Neural cell (in vitro differentiated cells): ENCODE results near the gene AHRR. TPM values are rescaled to one million over a fixed set of nuclear protein-coding genes. Genes with fewer than 3 reads are reported as not detected.

Source experiments
- H2AFZ ChIP-seq: fragments of 200-600, 300-800 bp; sonication (generic), shearing (Covaris generic); 2 replicates; pipeline ENCODE4 v1.6.0; 2014; ENCODE audit warnings: low read depth, mild to moderate bottlenecking, antibody characterized with exemption, low read length, moderate library complexity
- H3F3A ChIP-seq: fragments of 200-600 bp; shearing (Covaris generic); 2 replicates; pipeline ENCODE4 v1.6.1; 2016; ENCODE audit warnings: mild to moderate bottlenecking, moderate library complexity, mixed read lengths, antibody characterized with exemption, low read length; ENCODE audit not compliant: insufficient read depth, poor library complexity, severe bottlenecking
- H3K27ac ChIP-seq: fragments of 200-600, 300-800 bp; sonication (generic), shearing (Covaris generic); 2 replicates; pipeline ENCODE4 v1.5.1; 2014; ENCODE audit warnings: mild to moderate bottlenecking, low read length, moderate library complexity
- H3K27me3 ChIP-seq: fragments of 300-800, 200-600 bp; sonication (generic), shearing (Covaris generic); 2 replicates; pipeline ENCODE4 v1.6.0; 2014; ENCODE audit warnings: mild to moderate bottlenecking, low read depth, low read length, moderate library complexity; ENCODE audit not compliant: insufficient read depth
- H3K36me3 ChIP-seq: fragments of 300-800, 200-600 bp; sonication (generic), shearing (Covaris generic); 2 replicates; pipeline ENCODE4 v1.5.1; 2014; ENCODE audit warnings: mild to moderate bottlenecking, antibody characterized with exemption, low read length, moderate library complexity; ENCODE audit not compliant: insufficient read depth
- H3K4me2 ChIP-seq: fragments of 300-800, 200-600 bp; sonication (generic), shearing (Covaris generic); 2 replicates; pipeline ENCODE4 v1.6.0; 2014; ENCODE audit warnings: mild to moderate bottlenecking, low read length
- H3K4me3 ChIP-seq: fragments of 300-800, 200-600 bp; sonication (generic), shearing (Covaris generic); 2 replicates; pipeline ENCODE4 v1.5.1; 2014; ENCODE audit warnings: mild to moderate bottlenecking, low read length, moderate library complexity
- H3K79me2 ChIP-seq: fragments of 200-600 bp; shearing (Covaris generic); replicated peaks from 2 replicates; pipeline ENCODE4 v1.6.0; 2014; ENCODE audit warnings: mild to moderate bottlenecking, low read length, moderate library complexity; ENCODE audit not compliant: insufficient read depth
- H3K9ac ChIP-seq: fragments of 300-800, 200-600 bp; sonication (generic), shearing (Covaris generic); 2 replicates; pipeline ENCODE4 v1.6.1; 2016; ENCODE audit warnings: mild to moderate bottlenecking, low read length, mixed read lengths
- H3K9me2 ChIP-seq: fragments of 200-600 bp; shearing (Covaris generic); 2 replicates; pipeline ENCODE4 v1.6.1; 2016; ENCODE audit warnings: mild to moderate bottlenecking, low read length, mixed read lengths; ENCODE audit not compliant: insufficient read depth
- H3K9me3 ChIP-seq: fragments of 200-600, 300-800 bp; sonication (generic), shearing (Covaris generic); 2 replicates; pipeline ENCODE4 v1.6.1; 2016; ENCODE audit warnings: mild to moderate bottlenecking, mixed run types, low read length, moderate library complexity, mixed read lengths
- H4K20me1 ChIP-seq: fragments of 200-600 bp; shearing (Covaris generic); 2 replicates; pipeline ENCODE4 v1.6.1; 2016; ENCODE audit warnings: mild to moderate bottlenecking, mixed run types; ENCODE audit not compliant: insufficient read depth
- CTCF ChIP-seq: fragments of 450-650 bp; IDR thresholded peaks from 2 replicates; pipeline ENCODE4 v1.5.1; 2014; ENCODE audit warnings: antibody characterized with exemption, mild to moderate bottlenecking, moderate library complexity; ENCODE audit not compliant: poor library complexity, severe bottlenecking
- EP300 ChIP-seq: fragments of 450-650 bp; conservative IDR thresholded peaks from 2 replicates; pipeline ENCODE4 v1.6.1; 2014; ENCODE audit warnings: antibody characterized with exemption, mild to moderate bottlenecking, moderate library complexity; ENCODE audit not compliant: poor library complexity, severe bottlenecking
- EZH2 ChIP-seq: fragments of 200-600, 300-800 bp; shearing (Covaris generic), sonication (generic); IDR thresholded peaks from 2 replicates; pipeline ENCODE4 v1.6.1; 2014; ENCODE audit warnings: antibody characterized with exemption, low read length, borderline replicate concordance, mild to moderate bottlenecking; ENCODE audit not compliant: insufficient read depth, poor library complexity, severe bottlenecking
- MXI1 ChIP-seq: fragments of 450-650 bp; conservative IDR thresholded peaks from 2 replicates; pipeline ENCODE4 v1.6.1; 2014; ENCODE audit warnings: antibody characterized with exemption, mild to moderate bottlenecking; ENCODE audit not compliant: poor library complexity, severe bottlenecking
- POLR2AphosphoS5 ChIP-seq: IDR thresholded peaks from 2 replicates; pipeline ENCODE4 v1.6.1; 2012
- RAD21 ChIP-seq: fragments of 450-650 bp; conservative IDR thresholded peaks from 2 replicates; pipeline ENCODE4 v1.6.1; 2014; ENCODE audit warnings: antibody characterized with exemption, mild to moderate bottlenecking, moderate library complexity
- REST ChIP-seq: IDR thresholded peaks from 2 replicates; pipeline ENCODE4 v1.6.1; 2012; ENCODE audit warnings: borderline replicate concordance
- SMC3 ChIP-seq: fragments of 450-650 bp; conservative IDR thresholded peaks from 2 replicates; pipeline ENCODE4 v1.6.1; 2014; ENCODE audit warnings: antibody characterized with exemption, mild to moderate bottlenecking, moderate library complexity; ENCODE audit not compliant: poor library complexity
- TAF1 ChIP-seq: IDR thresholded peaks from 2 replicates; pipeline ENCODE4 v1.6.1; 2012; ENCODE audit warnings: low read depth
- polyA plus RNA-seq: library from polyadenylated mRNA; depleted of rRNA; stranded (reverse); fragments of >200 nt; gene quantifications from 2 replicates; pipeline ENCODE4 v1.2.3, GENCODE V29; 2014

Gene AHRR
- polyA plus RNA-seq, 1 donor from 2014 or later: 0.26 TPM

- Histone ChIP-seq H3K9me3 (peaks cover 5% of the 10 kb centered on the region), H3K79me2 (no peaks in the 10 kb centered on the region), H4K20me1 (no peaks in the 10 kb centered on the region), H3K9ac (no peak overlapping the region), H3K27me3 (peaks cover 60% of the 10 kb centered on the region), H3K36me3 (no peaks in the 10 kb centered on the region), H3K4me2 (no peak overlapping the region), H3F3A (no peaks in the 10 kb centered on the region), H3K4me3 (no peak overlapping the region), H3K9me2 (no peaks in the 10 kb centered on the region), H2AFZ (no peak overlapping the region), H3K27ac (no peak overlapping the region)
- TF ChIP-seq SMC3: no peak
- TF ChIP-seq POLR2AphosphoS5: no peak
- TF ChIP-seq CTCF: no peak
- no peak for TF ChIP-seq EZH2
- TF ChIP-seq REST: no peak
- no peak for TF ChIP-seq TAF1
- TF ChIP-seq MXI1: no peak
- TF ChIP-seq RAD21: no peak
These were observed 897 bp downstream of the AHRR start for GRCh38 chr5:322281-322941.

GRCh38 chr5:322942-323879 lies 1.7 kb downstream of the AHRR start:
- Histone ChIP-seq H3K4me3 (no peak overlapping the region), H3K9ac (no peak overlapping the region), H4K20me1 (no peaks in the 10 kb centered on the region), H3K36me3 (no peaks in the 10 kb centered on the region), H3K9me3 (peaks cover 5% of the 10 kb centered on the region), H3K4me2 (no peak overlapping the region), H2AFZ (no peak overlapping the region), H3K79me2 (no peaks in the 10 kb centered on the region), H3K9me2 (no peaks in the 10 kb centered on the region), H3K27ac (no peak overlapping the region), H3K27me3 (peaks cover 60% of the 10 kb centered on the region), H3F3A (no peaks in the 10 kb centered on the region)
- no peak for TF ChIP-seq POLR2AphosphoS5
- no peak for TF ChIP-seq CTCF
- no peak for TF ChIP-seq EZH2
- TF ChIP-seq RAD21: no peak
- TF ChIP-seq TAF1: no peak
- no peak for TF ChIP-seq EP300
- TF ChIP-seq MXI1: no peak
- no peak for TF ChIP-seq REST
